GM21619 (cell line): Measurements from ENCODE around the gene GABRB2.
"Not testable (repeated sequence)": the region's sequence is repeated elsewhere in the genome, so short reads cannot be mapped to it uniquely, and the experiment has no call there.

Experiments used
- ATAC-seq: cut with Tn5 transposase; IDR thresholded peaks from one replicate; pipeline ENCODE4 v1.9.1; 2021; ENCODE audit not compliant: unreplicated experiment

The GABRB2 gene

GRCh38 chr5:161546470-161547301 is at the start of gene GABRB2:
GABRB2 (minus strand) TSS chr5:161546725; CDS start chr5:161546643, 82 bp downstream.
- ATAC-seq: peak; percentile 72

- ATAC-seq: no peak
These were observed 39.3 kb upstream of the GABRB2 start for GRCh38 chr5:161585798-161586197.

DNA sequence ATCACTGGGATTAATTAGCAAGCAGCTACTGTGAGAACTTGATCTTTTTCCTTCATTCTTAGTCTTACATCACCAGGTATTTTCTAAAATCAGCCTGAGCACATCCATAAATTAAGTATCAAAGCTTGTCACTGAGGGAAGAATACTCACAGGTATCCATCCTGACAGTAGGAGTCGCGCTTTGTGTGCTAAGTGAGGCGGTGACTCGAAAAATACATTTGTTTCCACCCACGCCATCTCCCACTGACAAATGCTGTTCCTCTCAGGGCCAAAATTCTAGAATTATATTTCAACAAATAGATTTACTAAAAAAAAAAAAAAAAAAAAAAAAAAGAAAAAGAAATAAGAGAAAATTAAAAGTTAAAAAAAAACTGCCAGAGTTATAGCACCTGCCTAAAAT is 34.1 kb upstream of the GABRB2 start:
- ATAC-seq: no peak

DNA sequence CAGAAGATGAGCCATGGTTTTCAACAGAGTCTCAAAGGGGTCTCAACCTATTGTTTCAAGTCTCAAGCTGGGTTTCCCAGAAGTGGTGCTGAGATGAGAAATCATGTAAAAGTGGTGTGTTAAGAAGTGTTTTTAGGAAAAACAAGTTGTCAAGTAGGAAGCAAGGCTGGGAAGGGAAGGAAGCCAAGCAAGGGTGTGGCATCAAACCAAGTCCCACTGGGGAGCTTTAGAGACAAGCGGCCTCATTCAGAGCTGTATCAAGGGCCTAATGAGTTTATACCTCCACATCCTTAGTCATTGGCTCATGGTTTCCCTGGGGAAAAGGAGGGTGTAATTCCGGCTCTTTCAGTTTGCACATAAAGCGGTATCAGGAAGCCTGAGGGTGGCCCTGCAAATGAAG is 26.4 kb upstream of the GABRB2 start:
- ATAC-seq: no peak

DNA sequence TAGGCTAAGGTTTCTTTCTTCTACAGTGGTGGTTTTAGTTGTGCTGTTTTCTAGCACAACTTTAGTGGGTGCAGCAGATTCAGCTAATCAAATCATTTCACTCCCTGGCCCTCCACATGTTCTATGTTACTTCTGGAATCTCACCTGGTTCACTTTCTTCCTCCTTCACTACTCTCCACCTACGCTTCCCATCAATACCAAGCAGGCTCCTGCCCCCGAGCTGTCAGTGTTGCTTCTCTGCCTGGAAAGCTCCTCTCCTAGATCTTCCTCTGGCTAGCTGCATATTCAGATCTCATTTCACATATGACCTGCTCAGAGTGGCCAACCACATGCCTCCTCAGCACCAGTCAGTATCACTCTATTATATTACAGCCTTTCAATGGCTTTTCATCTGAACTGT is 19.6 kb upstream of the GABRB2 start:
- ATAC-seq: no peak

DNA sequence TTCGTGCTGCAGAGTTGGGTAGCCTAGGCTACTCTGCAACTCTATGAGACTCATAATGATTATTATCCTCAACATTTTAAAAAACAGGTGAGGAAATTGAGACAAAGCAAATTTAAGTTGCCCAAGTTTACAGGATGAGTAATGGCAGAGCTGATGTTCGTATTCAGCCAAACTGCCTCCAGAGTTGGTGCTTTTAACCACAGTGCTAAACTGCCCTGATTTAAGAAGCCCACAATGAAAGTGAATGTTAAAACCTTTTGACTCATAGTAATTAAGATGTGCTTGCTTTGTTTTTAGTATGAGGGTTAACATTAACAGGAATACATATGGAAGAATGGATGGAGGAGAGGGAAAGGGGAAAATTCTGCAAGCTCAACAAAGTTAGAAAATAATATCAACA is 15.9 kb upstream of the GABRB2 start:
- ATAC-seq: no peak

- no peak for ATAC-seq
These were observed 2.6 kb upstream of the GABRB2 start for GRCh38 chr5:161549106-161549505.

GRCh38 chr5:161548487-161549094 is 2.1 kb upstream of the GABRB2 start:
- ATAC-seq: no peak

GRCh38 chr5:161547738-161548486 is 1.4 kb upstream of the GABRB2 start:
- ATAC-seq: no peak

GRCh38 chr5:161547406-161547737 is 847 bp upstream of the GABRB2 start:
- no peak for ATAC-seq

GRCh38 chr5:161546095-161546469 is 443 bp downstream of the GABRB2 start:
- ATAC-seq: peak; percentile 13

- ATAC-seq: no peak
These were observed 1.0 kb downstream of the GABRB2 start for GRCh38 chr5:161545344-161546094.

DNA sequence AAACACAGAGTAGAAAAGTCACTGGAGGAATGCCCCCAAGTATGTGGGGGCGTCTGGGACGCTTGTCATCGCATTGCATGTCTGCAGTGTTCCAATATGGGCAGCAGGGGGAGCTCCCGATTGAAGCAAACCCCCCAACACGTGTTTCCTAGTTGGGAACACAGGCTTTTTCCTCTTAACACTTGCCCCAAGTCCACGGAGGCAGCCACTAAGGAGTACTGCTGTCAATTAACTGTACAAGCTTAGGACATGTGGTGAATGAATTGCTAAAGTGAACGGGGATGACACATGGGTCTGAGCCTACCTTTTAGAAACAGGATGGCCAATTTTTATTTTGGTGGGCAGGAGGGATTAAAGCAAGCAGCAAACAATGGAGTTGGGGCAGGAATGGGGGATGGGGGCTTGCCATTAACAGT is 2.2 kb downstream of the GABRB2 start:
- ATAC-seq: no peak

GRCh38 chr5:161539016-161539415 is 7.5 kb downstream of the GABRB2 start:
- ATAC-seq: no peak

- ATAC-seq: peak; percentile 81
These were observed 10.8 kb downstream of the GABRB2 start for GRCh38 chr5:161535762-161536161.

DNA sequence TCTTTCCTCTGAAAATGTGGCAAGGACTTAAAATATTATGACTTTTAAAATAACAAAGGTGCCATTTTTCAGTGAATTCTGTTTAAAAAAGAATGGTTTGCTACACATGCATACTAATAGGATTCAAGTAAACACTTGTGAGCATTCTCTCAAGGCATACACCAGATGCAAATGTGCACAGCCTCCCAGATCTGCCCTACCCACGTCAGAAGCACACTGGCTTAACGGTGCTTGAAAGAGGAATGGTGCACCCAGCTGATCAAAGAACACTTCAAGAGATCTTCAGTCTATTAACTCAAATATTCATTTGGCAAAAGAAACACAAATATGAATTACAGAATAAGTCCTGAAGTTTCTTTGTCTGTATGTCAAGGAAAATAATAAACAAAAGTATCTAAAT is 15.8 kb downstream of the GABRB2 start:
- ATAC-seq: no peak

DNA sequence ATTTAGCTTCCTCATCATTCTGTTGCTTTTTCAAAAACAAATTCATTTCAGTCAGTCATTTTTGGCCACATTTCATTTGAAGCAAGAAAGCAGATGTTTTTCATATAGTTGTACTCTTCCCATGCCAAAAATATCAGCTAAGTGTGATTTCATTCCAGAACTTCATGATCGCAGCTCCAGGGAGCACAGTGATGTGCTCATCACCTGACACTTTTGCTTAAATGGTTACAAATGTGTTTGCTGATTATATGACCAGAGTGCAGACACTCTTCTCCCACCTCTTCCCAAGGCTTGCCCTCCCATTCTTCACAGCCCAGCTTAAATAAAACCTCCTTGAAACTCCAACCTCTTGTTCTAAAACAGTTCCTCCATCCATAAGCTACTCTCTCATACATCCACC is 32.6 kb downstream of the GABRB2 start:
- ATAC-seq: no peak

- ATAC-seq: no peak
These were observed 38.9 kb downstream of the GABRB2 start for GRCh38 chr5:161507591-161507990.

- not testable (repeated sequence) for ATAC-seq
These were observed 41.4 kb downstream of the GABRB2 start for GRCh38 chr5:161505160-161505559.

GRCh38 chr5:161498531-161498930 is 48.0 kb downstream of the GABRB2 start:
- ATAC-seq: no peak

- no peak for ATAC-seq
These were observed 62.8 kb downstream of the GABRB2 start for GRCh38 chr5:161483721-161484120.
